ENCODE measurements around the gene HOPX. TPM values are rescaled to one million over a fixed set of nuclear protein-coding genes. Genes with fewer than 3 reads are reported as not detected.

The HOPX gene
- total and polyA plus RNA-seq, 2 experiments from 2014 or later = not detected

- no peak for TF ChIP-seq CTCF (conservative IDR thresholded peaks at IDR 0.05; ENCODE audit: low read depth in 2 of 2)
- no peak for TF ChIP-seq JUNB (IDR thresholded peaks at IDR 0.05; ENCODE audit: unreplicated experiment)
- no peak for TF ChIP-seq ZNF462 (CRISPR knock-in tag; IDR thresholded peaks at IDR 0.05)
These were observed 20.5 kb upstream of the HOPX start (continued) for GRCh38 chr4:56701644-56702043.

- Mint-ChIP-seq H3K27ac (no peak overlapping the region), H3K27me3 (ENCODE audit: insufficient read depth, low read depth, poor library complexity) (peaks cover 3% of the 10 kb centered on the region), H3K36me3 (ENCODE audit: low read depth) (no peaks in the 10 kb centered on the region), H3K4me3 (no peak overlapping the region), H3K4me1 (peaks cover 17% of the 10 kb centered on the region), H3K9me3 (no peaks in the 10 kb centered on the region)
- ATAC-seq (no peak), DNase-seq (ENCODE audit: low spot score) (no peak)
- Histone ChIP-seq H3K4me1 (ENCODE audit: insufficient read depth) (peaks cover 11% of the 10 kb centered on the region; the same call in 1 of the 2 replicates), H3K9me2 (ENCODE audit: insufficient read depth) (peaks cover 13% of the 10 kb centered on the region), H3K4me2 (peak overlapping the region; percentile 32; the same call in 1 of the 2 replicates), H4K20me1 (replicated peaks; ENCODE audit: insufficient read depth) (no peaks in the 10 kb centered on the region), H3K4me3 (no peak overlapping the region), H3K79me2 (replicated peaks; ENCODE audit: insufficient read depth) (no peaks in the 10 kb centered on the region), H3K36me3 (ENCODE audit: insufficient read depth) (no peaks in the 10 kb centered on the region), H3K27ac (ENCODE audit: low read depth) (no peak overlapping the region), H3F3A (replicated peaks; ENCODE audit: low read depth) (no peaks in the 10 kb centered on the region), H2AFZ (peak overlapping the region; percentile 52), H3K27me3 (ENCODE audit: insufficient read depth) (no peaks in the 10 kb centered on the region)
- TF ChIP-seq REST (IDR thresholded peaks at IDR 0.05; ENCODE audit: unreplicated experiment) = no peak
- TF ChIP-seq NANOG (IDR thresholded peaks at IDR 0.05; ENCODE audit: borderline replicate concordance) = no peak
- no peak for TF ChIP-seq ZNF331 (CRISPR knock-in tag; IDR thresholded peaks at IDR 0.05; ENCODE audit: low read depth)
- TF ChIP-seq ETS1 (IDR thresholded peaks at IDR 0.05) = no peak
- no peak for TF ChIP-seq EZH2 (IDR thresholded peaks at IDR 0.05; ENCODE audit: low read depth, unreplicated experiment)
- TF ChIP-seq CREB1 (CRISPR knock-in tag; IDR thresholded peaks at IDR 0.05; ENCODE audit: low read depth) = no peak
These were observed 20.0 kb upstream of the HOPX start for GRCh38 chr4:56701161-56701480.
